ENCODE measurements around the gene BICC1. TPM values are rescaled to one million over a fixed set of nuclear protein-coding genes. Genes with fewer than 3 reads are reported as not detected.

The BICC1 gene
- total RNA-seq, 2 donors from 2014 or later: 35.3 to 42.0 TPM

DNA sequence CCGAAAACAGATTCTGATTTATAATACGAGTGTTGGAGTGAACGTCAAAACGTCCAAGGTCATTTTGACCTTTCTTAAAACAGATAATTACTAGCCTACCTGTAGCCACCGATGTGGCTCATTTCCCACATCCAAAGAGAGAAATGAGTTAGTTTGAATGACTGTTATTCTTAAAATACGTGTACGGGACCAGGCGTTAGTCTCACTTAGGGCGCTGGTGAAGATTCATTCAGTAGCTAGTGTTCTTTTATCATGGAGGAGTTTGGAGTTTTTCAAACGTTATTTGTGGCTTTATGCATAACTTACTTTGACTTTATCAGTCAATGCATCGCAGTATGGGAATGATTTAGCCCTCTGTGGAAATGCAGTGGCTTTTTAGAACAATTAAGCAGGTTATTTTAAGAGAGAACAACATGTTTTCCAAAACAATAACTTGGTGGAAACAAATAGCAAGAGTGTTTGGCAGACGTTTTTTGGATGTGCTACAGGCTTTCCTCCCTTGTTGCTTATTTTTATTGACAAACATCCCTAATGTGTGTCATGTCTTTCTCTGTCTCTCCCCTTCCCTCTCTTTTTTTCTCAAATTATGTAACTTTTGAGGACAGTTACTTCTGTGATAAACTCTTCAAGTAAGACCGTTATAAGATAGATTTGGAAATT is 1.6 kb downstream of the BICC1 start:
- no peaks in the 10 kb centered on the region for H3K27me3 ChIP-seq
- TF ChIP-seq POLR2A (IDR thresholded peaks at IDR 0.05): no peak
- TF ChIP-seq, protein P1, sequence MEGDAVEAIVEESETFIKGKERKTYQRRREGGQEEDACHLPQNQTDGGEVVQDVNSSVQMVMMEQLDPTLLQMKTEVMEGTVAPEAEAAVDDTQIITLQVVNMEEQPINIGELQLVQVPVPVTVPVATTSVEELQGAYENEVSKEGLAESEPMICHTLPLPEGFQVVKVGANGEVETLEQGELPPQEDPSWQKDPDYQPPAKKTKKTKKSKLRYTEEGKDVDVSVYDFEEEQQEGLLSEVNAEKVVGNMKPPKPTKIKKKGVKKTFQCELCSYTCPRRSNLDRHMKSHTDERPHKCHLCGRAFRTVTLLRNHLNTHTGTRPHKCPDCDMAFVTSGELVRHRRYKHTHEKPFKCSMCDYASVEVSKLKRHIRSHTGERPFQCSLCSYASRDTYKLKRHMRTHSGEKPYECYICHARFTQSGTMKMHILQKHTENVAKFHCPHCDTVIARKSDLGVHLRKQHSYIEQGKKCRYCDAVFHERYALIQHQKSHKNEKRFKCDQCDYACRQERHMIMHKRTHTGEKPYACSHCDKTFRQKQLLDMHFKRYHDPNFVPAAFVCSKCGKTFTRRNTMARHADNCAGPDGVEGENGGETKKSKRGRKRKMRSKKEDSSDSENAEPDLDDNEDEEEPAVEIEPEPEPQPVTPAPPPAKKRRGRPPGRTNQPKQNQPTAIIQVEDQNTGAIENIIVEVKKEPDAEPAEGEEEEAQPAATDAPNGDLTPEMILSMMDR (IDR thresholded peaks at IDR 0.05): no peak
- H3K9me3 ChIP-seq: no peaks in the 10 kb centered on the region
- ATAC-seq (no peak), DNase-seq (no peak)
- H3K36me3 ChIP-seq (replicated peaks in 1 of 2; ENCODE audit: insufficient read depth in 1 of 2, low read depth in 2 of 2): no peaks in the 10 kb centered on the region
- intact Hi-C loops (cut with DNase I): no loop called here
- 21% methylated on average over 13 of the region's 13 CpGs for WGBS, 2 donors
- peaks cover 8% of the 10 kb centered on the region for H3K4me1 ChIP-seq
- peak overlapping the region; percentile 1 to 6 for H3K4me3 ChIP-seq
- H3K27ac ChIP-seq: peak overlapping the region; percentile 64 to 87 (median 82)

DNA sequence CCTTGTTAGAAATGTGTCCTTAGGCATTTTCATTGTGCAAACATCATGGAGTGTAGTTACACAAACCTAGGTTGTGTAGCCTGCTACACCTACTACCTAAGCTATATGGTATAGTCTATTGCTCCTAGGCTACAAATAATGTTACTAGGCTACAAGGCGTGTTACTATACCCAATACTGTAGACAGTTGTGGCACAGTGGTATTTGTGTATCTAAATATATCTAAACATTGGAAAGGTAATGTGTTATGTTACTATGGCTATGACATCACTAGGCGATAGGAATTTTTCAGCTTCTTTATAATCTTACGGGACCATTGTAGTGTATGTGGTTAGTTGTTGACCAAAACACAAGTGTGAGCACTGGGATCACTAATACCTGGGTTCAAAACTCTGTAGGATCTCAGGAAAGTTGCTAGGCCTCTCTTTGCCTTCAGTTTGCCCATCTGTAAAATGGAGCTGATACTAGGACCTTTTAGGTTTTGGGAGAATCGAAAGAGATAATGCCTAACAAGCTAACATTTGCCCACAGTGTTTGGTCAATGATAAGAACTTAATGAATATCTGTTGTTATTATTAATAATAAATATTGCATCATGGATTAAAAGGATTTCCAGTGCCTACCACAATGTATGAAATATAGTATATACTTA is 2.7 kb downstream of the BICC1 start:
- H3K36me3 ChIP-seq (replicated peaks in 1 of 2; ENCODE audit: insufficient read depth in 1 of 2, low read depth in 2 of 2): no peaks in the 10 kb centered on the region
- TF ChIP-seq, protein P1 (IDR thresholded peaks at IDR 0.05): no peak
- peak in 1 of 3 donors; percentile 26 for TF ChIP-seq POLR2A (IDR thresholded peaks at IDR 0.05)
- no peaks in the 10 kb centered on the region for H3K27me3 ChIP-seq
- intact Hi-C loops (cut with DNase I): no loop called here
- H3K9me3 ChIP-seq: no peaks in the 10 kb centered on the region
- 63 to 74% methylated on average over 4 of the region's 4 CpGs for WGBS, 2 donors
- peak overlapping the region; percentile 37 to 87 (median 82) for H3K27ac ChIP-seq
- H3K4me1 ChIP-seq: peaks cover 8% of the 10 kb centered on the region
- no peak overlapping the region for H3K4me3 ChIP-seq
- no peak for ATAC-seq
- DNase-seq: no peak

DNA sequence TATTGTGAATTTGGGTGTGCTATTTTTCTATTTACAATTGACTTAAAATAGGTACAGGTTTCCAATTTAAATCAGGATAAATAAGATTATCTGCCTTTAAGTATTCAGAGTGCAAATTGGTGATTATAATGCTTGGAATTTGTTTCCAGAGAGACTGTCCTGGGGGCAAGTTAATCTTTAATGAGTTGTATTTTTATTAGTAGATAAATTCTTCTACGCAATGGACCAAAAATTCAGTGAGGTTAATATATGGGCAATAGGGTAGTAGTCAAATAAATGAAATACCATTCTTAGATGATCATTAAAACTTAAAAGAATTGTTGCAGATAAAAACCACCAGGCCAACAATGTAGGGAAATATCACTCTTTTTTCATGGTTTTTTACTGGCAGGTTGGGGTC is 3.4 kb downstream of the BICC1 start:
- no peak overlapping the region for H3K4me3 ChIP-seq
- ATAC-seq: peak; percentile 28

DNA sequence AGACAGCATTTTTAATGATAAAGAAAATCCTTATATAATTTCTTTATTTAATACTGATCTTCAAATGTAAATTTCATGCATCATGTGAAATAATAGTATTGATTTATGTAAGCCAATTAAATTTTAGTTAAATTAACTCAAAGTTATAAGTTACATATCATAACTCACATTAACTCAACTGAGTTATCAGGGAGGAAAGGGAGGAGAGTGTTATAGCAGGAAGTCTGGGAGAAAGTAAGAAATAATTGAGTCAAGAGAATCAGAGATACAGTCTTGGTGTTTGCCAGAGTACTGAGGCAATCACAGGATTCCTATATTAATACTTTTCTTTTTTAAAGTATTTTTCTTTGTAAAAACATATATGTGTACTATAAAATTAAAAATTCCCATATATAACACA is 4.0 kb downstream of the BICC1 start:
- H3K27ac ChIP-seq: peak overlapping the region in 3 of 4 donors; percentile 78 to 87 (median 78)
- H3K4me3 ChIP-seq: no peak overlapping the region

More for the DNA sequence above, 3.4 kb downstream of the BICC1 start:
- intact Hi-C loops (cut with DNase I): no loop called here
- TF ChIP-seq, protein P1 (IDR thresholded peaks at IDR 0.05): no peak
- TF ChIP-seq POLR2A (IDR thresholded peaks at IDR 0.05): no peak
- Histone ChIP-seq H3K36me3 (replicated peaks in 1 of 2; ENCODE audit: insufficient read depth in 1 of 2, low read depth in 2 of 2) (no peaks in the 10 kb centered on the region), H3K27ac (peak overlapping the region in 3 of 4 donors; percentile 78 to 87 (median 85)), H3K4me1 (peaks cover 8% of the 10 kb centered on the region), H3K27me3 (no peaks in the 10 kb centered on the region), H3K9me3 (no peaks in the 10 kb centered on the region)
- WGBS, 2 donors: 52 to 59% methylated on average over 1 of the region's 1 CpG
- DNase-seq: no peak

More for the DNA sequence above, 4.0 kb downstream of the BICC1 start:
- intact Hi-C loops (cut with DNase I): no loop called here
- H3K27me3 ChIP-seq: no peaks in the 10 kb centered on the region
- H3K36me3 ChIP-seq (replicated peaks in 1 of 2; ENCODE audit: insufficient read depth in 1 of 2, low read depth in 2 of 2): no peaks in the 10 kb centered on the region
- no peak for ATAC-seq
- H3K9me3 ChIP-seq: no peaks in the 10 kb centered on the region
- no peak for DNase-seq
- TF ChIP-seq POLR2A (IDR thresholded peaks at IDR 0.05): no peak
- TF ChIP-seq, protein P1 (IDR thresholded peaks at IDR 0.05): no peak
- peaks cover 8% of the 10 kb centered on the region for H3K4me1 ChIP-seq
